Measurements from ENCODE around the gene ST6GALNAC3.

Gene ST6GALNAC3

GRCh38 chr1:76142771-76143540, 68.4 kb downstream of the ST6GALNAC3 start:
- peaks cover 6% of the 10 kb centered on the region for H3K4me1 ChIP-seq (ENCODE audit: control insufficient read depth, insufficient read depth, low read length)
- H3K9me3 ChIP-seq (ENCODE audit: control insufficient read depth, insufficient read depth, low read depth, low read length) = no peaks in the 10 kb centered on the region
- ChIA-PET POLR2A (no interaction called here), CTCF (interaction anchor here (0.6 to 1.0 kb wide), 2 partner anchors 19 to 236 kb away, joined by 3 read pairs; no protein-coding TSS in a partner anchor)
- H3K27ac ChIP-seq (ENCODE audit: extremely low read depth, low read depth, low read length) = no peak overlapping the region
- peak; percentile 74 for TF ChIP-seq ZSCAN4 (tag by site-specific recombination; IDR thresholded peaks at IDR 0.05)
- TF ChIP-seq ZNF521 (tag by site-specific recombination; IDR thresholded peaks at IDR 0.05) = no peak
- TF ChIP-seq FEZF1 (tag by site-specific recombination; IDR thresholded peaks at IDR 0.05) = 0 out of 2 replicates have a peak, but pooled peaks have one; percentile 23
- no peak for TF ChIP-seq MZF1 (tag by site-specific recombination; IDR thresholded peaks at IDR 0.05; ENCODE audit: borderline replicate concordance)
- H3K36me3 ChIP-seq (ENCODE audit: control insufficient read depth in 2 of 2, insufficient read depth in 1 of 2, low read length in 2 of 2) = no peaks in the 10 kb centered on the region
- no peak overlapping the region for H3K4me3 ChIP-seq (ENCODE audit: low read depth, low read length)

GRCh38 chr1:76144247-76144646, 69.7 kb downstream of the ST6GALNAC3 start:
- Histone ChIP-seq H3K27ac (ENCODE audit: extremely low read depth, low read depth, low read length) (no peak overlapping the region), H3K9me3 (ENCODE audit: control insufficient read depth, insufficient read depth, low read depth, low read length) (no peaks in the 10 kb centered on the region), H3K4me3 (ENCODE audit: low read depth, low read length) (no peak overlapping the region), H3K36me3 (ENCODE audit: control insufficient read depth in 2 of 2, insufficient read depth in 1 of 2, low read length in 2 of 2) (no peaks in the 10 kb centered on the region), H3K4me1 (ENCODE audit: control insufficient read depth, insufficient read depth, low read length) (peaks cover 6% of the 10 kb centered on the region)
- TF ChIP-seq ZXDB (tag by site-specific recombination; IDR thresholded peaks at IDR 0.05) (no peak), ZNF560 (tag by site-specific recombination; IDR thresholded peaks at IDR 0.05; ENCODE audit: borderline replicate concordance) (no peak), GLIS1 (tag by site-specific recombination; IDR thresholded peaks at IDR 0.05) (no peak), BCL11A (tag by site-specific recombination; IDR thresholded peaks at IDR 0.05; ENCODE audit: low read depth) (no peak), ZNF311 (tag by site-specific recombination; IDR thresholded peaks at IDR 0.05; ENCODE audit: borderline replicate concordance) (no peak), ZNF521 (tag by site-specific recombination; IDR thresholded peaks at IDR 0.05) (no peak), SP7 (tag by site-specific recombination; IDR thresholded peaks at IDR 0.05) (no peak), ZNF157 (tag by site-specific recombination; IDR thresholded peaks at IDR 0.05) (no peak), ZNF148 (tag by site-specific recombination; IDR thresholded peaks at IDR 0.05; ENCODE audit: borderline replicate concordance) (no peak), ZIC2 (tag by site-specific recombination; IDR thresholded peaks at IDR 0.05) (no peak), ZNF670 (tag by site-specific recombination; IDR thresholded peaks at IDR 0.05; ENCODE audit: low read depth) (no peak), ZNF658 (tag by site-specific recombination; IDR thresholded peaks at IDR 0.05) (no peak), ZNF701 (tag by site-specific recombination; IDR thresholded peaks at IDR 0.05) (no peak), ZNF792 (tag by site-specific recombination; IDR thresholded peaks at IDR 0.05) (no peak), ZNF223 (tag by site-specific recombination; IDR thresholded peaks at IDR 0.05) (no peak), ZNF747 (tag by site-specific recombination; IDR thresholded peaks at IDR 0.05) (no peak), ZNF121 (tag by site-specific recombination; IDR thresholded peaks at IDR 0.05) (no peak), ZNF211 (tag by site-specific recombination; IDR thresholded peaks at IDR 0.05; ENCODE audit: low read depth) (no peak)
- CTCF ChIA-PET = interaction anchor here (1.3 to 2.4 kb wide), 2 partner anchors 9 to 11 kb away, joined by 6 to 7 read pairs; no protein-coding TSS in a partner anchor
- POLR2A ChIA-PET = no interaction called here

Measured in HEK293 (cell line).